Tibial artery (tissue), 4 donors: ENCODE results near the gene UQCC2.

Source experiments
- DNase-seq, 2 donors: peaks; one replicate each; pipeline ENCODE4 v3.0.0-alpha.2; 2019
- H3K27ac ChIP-seq, 2 donors: fragments of 200-600 bp; sonication (generic) in 1 of 2; 1 replicate in 1 of 2; 2 replicates in 1 of 2; pipeline ENCODE4 v1.5.1; 2018 to 2019; ENCODE audit warnings: mild to moderate bottlenecking in 1 of 2
- H3K27me3 ChIP-seq, 2 donors: fragments of 200-600 bp; sonication (generic) in 1 of 2; one replicate each; pipeline versions ENCODE4 v1.5.1 to v1.6.0; 2016 to 2019
- H3K36me3 ChIP-seq, 3 donors: fragments of 200-600 bp; sonication (generic) in 2 of 3; one replicate each; pipeline ENCODE4 v1.5.1; 2016 to 2019; ENCODE audit warnings: mild to moderate bottlenecking in 2 of 3
- H3K4me1 ChIP-seq, 4 donors: fragments of 200-600 bp; sonication (generic) in 2 of 4; 1 replicate in 3 of 4; 2 replicates in 1 of 4; pipeline ENCODE4 v1.5.1; 2016 to 2019
- H3K4me3 ChIP-seq, 2 donors: fragments of 200-600 bp; sonication (generic) in 1 of 2; 1 replicate in 1 of 2; 2 replicates in 1 of 2; pipeline ENCODE4 v1.5.1; 2018 to 2019; ENCODE audit warnings: mild to moderate bottlenecking in 2 of 2
- H3K9me3 ChIP-seq, 3 donors: fragments of 200-600 bp; sonication (generic) in 1 of 3; one replicate each; pipeline ENCODE4 v1.5.1; 2016 to 2019
- CTCF ChIP-seq, 2 experiments: fragments of 200-600 bp in 1 of 2; fragments of 450-650 bp in 1 of 2; IDR thresholded peaks; one replicate each; pipeline ENCODE4 v1.5.1; 2017 to 2019; ENCODE audit warnings: antibody characterized with exemption in 2 of 2, mild to moderate bottlenecking in 1 of 2, moderate library complexity in 1 of 2
- intact Hi-C: fragments of 100-400 bp; cut with DNase I; formaldehyde crosslinking; loops from one replicate; pipeline ENCODE4 v1.15.0; 2023; ENCODE audit warnings: low total_unique reads

The UQCC2 gene

GRCh38 chr6:33713786-33714185 is 2.3 kb upstream of the UQCC2 start:
- intact Hi-C loops = loop anchor here (10.0 kb wide), 1 partner anchor 51 kb away; no protein-coding TSS in a partner anchor
- no peaks in the 10 kb centered on the region for H3K36me3 ChIP-seq
- H3K27me3 ChIP-seq = no peaks in the 10 kb centered on the region
- H3K4me1 ChIP-seq = peaks cover 0 to 32% (median 21%) of the 10 kb centered on the region in 4 donors
- DNase-seq = no peak
- TF ChIP-seq CTCF (IDR thresholded peaks at IDR 0.05) = no peak
- H3K9me3 ChIP-seq = no peaks in the 10 kb centered on the region
- H3K27ac ChIP-seq = no peak overlapping the region
- H3K4me3 ChIP-seq = no peak overlapping the region

- no peak for DNase-seq
- intact Hi-C loops = loop anchor here (10.0 kb wide), 1 partner anchor 52 kb away; no protein-coding TSS in a partner anchor
- no peaks in the 10 kb centered on the region for H3K9me3 ChIP-seq
- H3K27ac ChIP-seq = no peak overlapping the region
- peaks cover 0 to 24% (median 15%) of the 10 kb centered on the region in 4 donors for H3K4me1 ChIP-seq
- H3K27me3 ChIP-seq = no peaks in the 10 kb centered on the region
- no peak for TF ChIP-seq CTCF (IDR thresholded peaks at IDR 0.05)
- no peaks in the 10 kb centered on the region for H3K36me3 ChIP-seq
- no peak overlapping the region for H3K4me3 ChIP-seq
Observed at GRCh38 chr6:33712914-33713313, 1.4 kb upstream of the UQCC2 start.

GRCh38 chr6:33710296-33711121 is 991 bp downstream of the UQCC2 start:
- no peaks in the 10 kb centered on the region for H3K9me3 ChIP-seq
- DNase-seq = no peak
- no peaks in the 10 kb centered on the region for H3K27me3 ChIP-seq
- peak overlapping the region; percentile 67 to 77 for H3K4me3 ChIP-seq
- no peak for TF ChIP-seq CTCF (IDR thresholded peaks at IDR 0.05)
- intact Hi-C loops = loop anchor here (10.0 kb wide), 1 partner anchor 54 kb away; no protein-coding TSS in a partner anchor
- H3K4me1 ChIP-seq = peaks cover 0 to 9% (median 7%) of the 10 kb centered on the region in 4 donors
- H3K27ac ChIP-seq = peak overlapping the region in 1 of 2 donors; percentile 77
- no peaks in the 10 kb centered on the region for H3K36me3 ChIP-seq

- Histone ChIP-seq H3K4me1 (peaks cover 0 to 9% (median 7%) of the 10 kb centered on the region in 4 donors), H3K36me3 (no peaks in the 10 kb centered on the region), H3K4me3 (no peak overlapping the region), H3K27ac (no peak overlapping the region), H3K9me3 (no peaks in the 10 kb centered on the region), H3K27me3 (no peaks in the 10 kb centered on the region)
- no peak for TF ChIP-seq CTCF (IDR thresholded peaks at IDR 0.05)
- DNase-seq = no peak
- intact Hi-C loops = loop anchor here (10.0 kb wide), 1 partner anchor 55 kb away; no protein-coding TSS in a partner anchor
Observed at GRCh38 chr6:33709605-33710295, 1.8 kb downstream of the UQCC2 start.

- no peaks in the 10 kb centered on the region for H3K9me3 ChIP-seq
- intact Hi-C loops = no loop called here
Observed at GRCh38 chr6:33708516-33709204, 2.8 kb downstream of the UQCC2 start.

More at GRCh38 chr6:33708516-33709204, 2.8 kb downstream of the UQCC2 start:
- DNase-seq = no peak
- TF ChIP-seq CTCF (IDR thresholded peaks at IDR 0.05) = no peak
- no peak overlapping the region for H3K4me3 ChIP-seq
- no peaks in the 10 kb centered on the region for H3K27me3 ChIP-seq
- H3K36me3 ChIP-seq = peaks cover 0 to 4% (median 0%) of the 10 kb centered on the region in 3 donors
- H3K27ac ChIP-seq = no peak overlapping the region
- H3K4me1 ChIP-seq = peaks cover 0 to 9% (median 7%) of the 10 kb centered on the region in 4 donors
